Heart right ventricle (tissue), 16 donors: ENCODE results near the gene LDLRAD1. TPM values are rescaled to one million over a fixed set of nuclear protein-coding genes. Genes with fewer than 3 reads are reported as not detected.

ENCODE experiments used
- ATAC-seq, 8 donors: fragments of 200-7000 bp; cut with Tn5 transposase; one replicate each; pipeline ENCODE4 v1.9.1; 2020; ENCODE audit warnings: mild to moderate bottlenecking in 8 of 8, moderate library complexity in 8 of 8, moderate number of reproducible peaks in 1 of 8
- DNase-seq, 2 donors: peaks; one replicate each; pipeline ENCODE4 v3.0.0-alpha.2; 2020
- H3K27ac ChIP-seq, 10 donors: fragments of 200-600 bp; sonication (generic) in 2 of 10; one replicate each; pipeline versions ENCODE4 v1.5.0 to v1.8.0; 2020 to 2022; ENCODE audit warnings: mild to moderate bottlenecking in 3 of 10
- H3K27me3 ChIP-seq, 7 donors: fragments of 200-600 bp; one replicate each; pipeline ENCODE4 v1.8.0; 2021 to 2022; ENCODE audit warnings: mild to moderate bottlenecking in 2 of 7
- H3K36me3 ChIP-seq, 9 donors: fragments of 200-600 bp; sonication (generic) in 1 of 9; one replicate each; pipeline versions ENCODE4 v1.5.0 to v1.8.0; 2020 to 2022; ENCODE audit warnings: mild to moderate bottlenecking in 2 of 9
- H3K4me1 ChIP-seq, 9 donors: fragments of 200-600 bp; sonication (generic) in 1 of 9; one replicate each; pipeline versions ENCODE4 v1.5.0 to v1.8.0; 2020 to 2022; ENCODE audit warnings: mild to moderate bottlenecking in 4 of 9
- H3K4me3 ChIP-seq, 10 donors: fragments of 200-600 bp; sonication (generic) in 2 of 10; one replicate each; pipeline versions ENCODE4 v1.5.0 to v1.8.0; 2020 to 2022; ENCODE audit warnings: mild to moderate bottlenecking in 7 of 10, moderate library complexity in 2 of 10
- H3K9me3 ChIP-seq, 11 donors: fragments of 200-600 bp in 10 of 11; sonication (generic) in 2 of 11; one replicate each; pipeline versions ENCODE4 v1.5.0 to v1.8.0; 2013 to 2022; ENCODE audit warnings: mild to moderate bottlenecking in 2 of 11, control low read depth in 1 of 11, moderate library complexity in 1 of 11
- CTCF ChIP-seq, 9 donors: fragments of 200-600 bp; sonication (generic) in 2 of 9; IDR thresholded peaks; one replicate each; pipeline versions ENCODE4 v1.5.0 to v1.8.0; 2021 to 2022; ENCODE audit warnings: antibody characterized with exemption in 9 of 9, mild to moderate bottlenecking in 5 of 9, moderate library complexity in 1 of 9
- WGBS, 2 donors: extraction: QIAGEN DNeasy Blood & Tissue Kit; methylation state at CpG; one replicate each; pipeline ENCODE4 v1.1.7; 2013; ENCODE audit warnings: inconsistent platforms in 1 of 2; 5-methylcytosine and 5-hydroxymethylcytosine counted together
- intact Hi-C, 10 donors: fragments of 100-400 bp; cut with DNase I; formaldehyde crosslinking; loops; one replicate each; pipeline versions ENCODE4 v1.11.1 to v1.14.2; 2022
- polyA plus RNA-seq, 2 donors: library from polyadenylated mRNA; stranded (reverse); fragments of 200-250 nt; gene quantifications; one replicate each; pipeline ENCODE4 v1.2.3, GENCODE V29; 2013
- total RNA-seq, 10 donors: library from RNA; stranded (reverse); fragmentation: NEBNext Ultra II Directional in 3 of 10; extraction: Animal tissue kit (Norgen Biotek cat#: 25700) in 3 of 10; gene quantifications; one replicate each; pipeline versions ENCODE4 v1.2.1 to v1.2.4, GENCODE V29; 2021 to 2023
- donor health status: Arrhythmogenic right ventricular cardiomyopathy.
- donor health status: ischemic (EF 13 %, LVEDD 7.1; RV severe dilation, severe dysfunction).
- donor health status: healthy with polysubstance abuse.
- donor health status: DM: no; HTN: yes; CAD: no.
- donor health status: DM: no; HTN: no; CAD: no.
- donor health status: ischemic (EF 25% LVEDD 6.9; RV normal size, moderate dysfunction).
- donor health status: ischemic (EF 25% LVEDD 5.7; RV mildly dilated, moderate dysfunction).
- donor health status: healthy.
- donor health status: DM: yes; HTN: yes; CAD: no.
- donor health status: Ischemic cardiomyopathy.
- donor health status: ischemic (EF 35%, LVEDD 5.7; RV mildly dilated, moderate dysfunction).
- donor health status: nonischemic (EF 11% LVEDD 7.7; RV severe dilation, severe dysfunction).
- donor health status: DM: yes; HTN: yes; CAD: no.
- donor health status: PGD.
- donor health status: ischemic (EF 29% LVEDD 5.4; RV normal size, mild dysfunction).
- donor health status: nonischemic (EF 23%, LVEDD 6.1; RV moderate dilation, normal function).

LDLRAD1 gene
- total and polyA plus RNA-seq, 12 donors, result not detected

- Histone ChIP-seq H3K27ac (no peak overlapping the region), H3K36me3 (no peaks in the 10 kb centered on the region), H3K9me3 (no peaks in the 10 kb centered on the region), H3K4me1 (peaks cover 0 to 14% (median 11%) of the 10 kb centered on the region in 9 donors), H3K27me3 (no peaks in the 10 kb centered on the region), H3K4me3 (no peak overlapping the region)
- TF ChIP-seq CTCF (IDR thresholded peaks at IDR 0.05), result no peak
- intact Hi-C loops, result no loop called here
- DNase-seq (no peak), ATAC-seq (no peak)
Measured at GRCh38 chr1:53984726-53985125, 33.3 kb downstream of the LDLRAD1 start.

- Histone ChIP-seq H3K9me3 (no peaks in the 10 kb centered on the region), H3K36me3 (no peaks in the 10 kb centered on the region), H3K27ac (peak overlapping the region in 3 of 10 donors; percentile 38 to 62 (median 53)), H3K4me3 (peak overlapping the region in 9 of 10 donors; percentile 16 to 49 (median 44)), H3K27me3 (no peaks in the 10 kb centered on the region), H3K4me1 (peaks cover 0 to 14% (median 11%) of the 10 kb centered on the region in 9 donors)
- TF ChIP-seq CTCF (IDR thresholded peaks at IDR 0.05), result no peak
- intact Hi-C loops, result no loop called here
- ATAC-seq (no peak), DNase-seq (no peak)
- 28 to 33% methylated on average over 4 of the region's 4 CpGs for WGBS, 2 donors
Measured at GRCh38 chr1:53982763-53983104, 35.3 kb downstream of the LDLRAD1 start.

- TF ChIP-seq CTCF (IDR thresholded peaks at IDR 0.05), result no peak
- Histone ChIP-seq H3K4me1 (peaks cover 0 to 14% (median 11%) of the 10 kb centered on the region in 9 donors), H3K27ac (peak overlapping the region in 6 of 10 donors; percentile 6 to 62 (median 32)), H3K4me3 (peak overlapping the region in 9 of 10 donors; percentile 16 to 49 (median 44)), H3K9me3 (no peaks in the 10 kb centered on the region), H3K36me3 (no peaks in the 10 kb centered on the region), H3K27me3 (no peaks in the 10 kb centered on the region)
- ATAC-seq, result peak in 7 of 8 donors; percentile 53 to 83 (median 67)
- WGBS, 2 donors, result 37 to 41% methylated on average over 20 of the region's 20 CpGs
- intact Hi-C loops, result no loop called here
- DNase-seq, result peak in 1 of 2 donors; percentile 33
Measured at GRCh38 chr1:53982034-53982762, 35.8 kb downstream of the LDLRAD1 start.

GRCh38 chr1:53981220-53981619, 36.8 kb downstream of the LDLRAD1 start:
- Histone ChIP-seq H3K9me3 (no peaks in the 10 kb centered on the region), H3K27me3 (no peaks in the 10 kb centered on the region), H3K4me1 (peaks cover 0 to 14% (median 11%) of the 10 kb centered on the region in 9 donors), H3K36me3 (no peaks in the 10 kb centered on the region), H3K27ac (peak overlapping the region in 1 of 10 donors; percentile 62), H3K4me3 (no peak overlapping the region)
- intact Hi-C loops, result no loop called here
- WGBS, 2 donors, result 85 to 87% methylated on average over 6 of the region's 6 CpGs
- TF ChIP-seq CTCF (IDR thresholded peaks at IDR 0.05), result no peak
- DNase-seq (no peak), ATAC-seq (peak in 3 of 8 donors; percentile 38 to 44 (median 41))
